ENCODE data around the gene GALNT10.

GRCh38 chr5:154460172-154460571, 269.6 kb downstream of the GALNT10 start:
- TF ChIP-seq CTCF (conservative IDR thresholded peaks at IDR 0.05 in 1 of 2, IDR thresholded peaks at IDR 0.05 in 1 of 2; ENCODE audit: low read depth in 1 of 2, low read length in 2 of 2), result no peak
- TF ChIP-seq EZH2 (IDR thresholded peaks at IDR 0.05; ENCODE audit: low read length, missing control alignments), result no peak

Data from fibroblast of lung (primary cell).